LNCAP (cell line): ENCODE measurements around the gene CADM1.

Experiments
- CTCF ChIP-seq: fragments of 450-650 bp; IDR thresholded peaks from 2 replicates; pipeline ENCODE4 v1.5.1; 2017; ENCODE audit warnings: mild to moderate bottlenecking

Gene CADM1

DNA sequence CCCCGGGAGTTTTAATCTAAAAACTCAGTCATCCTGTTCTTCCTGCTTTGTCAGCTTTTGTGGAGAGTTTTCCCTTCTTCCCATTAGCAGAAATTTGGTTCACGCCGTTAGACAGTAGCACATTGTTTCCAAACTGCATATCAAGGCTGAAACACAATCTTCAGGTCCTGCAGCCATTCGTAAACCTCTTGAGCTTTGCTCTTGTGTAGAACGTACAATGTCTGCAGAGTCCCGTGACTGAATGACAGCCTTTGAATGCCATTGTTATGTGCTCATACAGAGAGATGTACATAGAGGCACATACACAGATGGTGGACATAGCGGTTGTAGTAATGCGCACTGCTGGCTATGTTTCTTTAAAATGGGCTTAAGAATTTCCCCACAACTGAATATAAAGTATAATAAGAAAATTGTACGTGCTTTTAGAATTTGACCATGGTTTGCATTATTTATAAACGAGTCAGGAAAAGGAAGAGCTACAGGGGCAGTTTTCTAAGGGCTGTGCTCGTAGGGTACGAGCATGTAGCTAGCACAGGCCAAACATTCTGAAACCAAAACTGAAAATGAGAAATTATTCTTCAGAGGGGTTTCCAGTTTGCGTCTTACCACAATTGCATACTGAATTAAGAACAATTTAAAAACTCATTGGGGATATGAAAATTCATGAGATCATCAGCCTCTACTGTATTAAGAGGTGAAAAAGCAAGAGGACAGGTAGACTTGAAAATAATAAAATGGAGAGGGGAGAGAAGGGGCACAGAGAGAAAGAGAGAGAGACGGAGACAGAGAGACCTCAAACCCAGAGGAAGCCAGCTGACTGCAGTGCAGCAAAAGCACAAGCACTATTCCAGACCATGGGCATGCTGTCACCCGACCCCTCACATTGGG lies 310.1 kb downstream of the CADM1 start:
- no peak for TF ChIP-seq CTCF

GRCh38 chr11:115191761-115192160 lies 312.5 kb downstream of the CADM1 start:
- TF ChIP-seq CTCF: no peak

- no peak for TF ChIP-seq CTCF
Observed at GRCh38 chr11:115190196-115190595, 314.0 kb downstream of the CADM1 start.

- TF ChIP-seq CTCF: no peak
Observed at GRCh38 chr11:115188898-115189278, 315.3 kb downstream of the CADM1 start.

- TF ChIP-seq CTCF: no peak
Observed at GRCh38 chr11:115188188-115188897, 315.9 kb downstream of the CADM1 start.

DNA sequence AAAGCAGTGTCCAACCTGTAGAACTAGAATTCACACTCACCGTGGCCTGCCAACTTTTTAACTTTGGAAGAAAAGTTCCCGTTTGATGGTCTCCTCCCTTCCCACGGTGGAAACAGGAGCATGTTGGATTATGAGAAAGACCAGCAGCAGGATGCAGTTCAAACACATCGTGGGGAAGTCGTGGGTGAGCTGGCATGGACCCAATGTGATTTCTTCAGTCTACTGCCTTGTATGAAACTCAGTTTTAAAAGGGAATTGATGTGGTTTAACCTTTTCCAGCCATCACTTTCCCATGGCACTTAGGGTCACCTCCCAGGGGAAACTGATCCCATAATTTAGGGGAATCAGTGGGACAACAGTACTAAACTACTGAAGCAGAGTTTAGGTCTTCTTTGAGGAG lies 318.3 kb downstream of the CADM1 start:
- no peak for TF ChIP-seq CTCF

DNA sequence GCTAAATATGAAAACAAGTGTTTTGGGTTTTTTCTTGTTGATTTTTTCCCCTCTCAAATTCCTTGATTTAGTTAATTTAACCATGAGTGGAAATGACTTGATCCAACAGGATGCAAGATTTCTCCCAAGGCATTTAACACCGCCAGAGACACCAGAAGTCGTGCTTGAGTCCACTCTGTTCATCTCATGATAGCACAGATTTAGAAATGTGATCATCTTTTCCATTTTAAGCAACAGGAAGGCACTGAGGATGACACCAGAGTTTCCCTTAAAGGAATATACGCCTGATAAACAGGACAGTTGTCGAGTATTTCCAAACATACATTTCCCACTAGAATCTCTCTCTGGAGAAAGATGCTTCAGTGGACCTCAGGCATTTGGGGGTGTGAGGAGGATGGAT lies 318.7 kb downstream of the CADM1 start:
- no peak for TF ChIP-seq CTCF
